HG03139 (cell line): ENCODE data around the gene MTCH2.

Source experiments
- ATAC-seq: cut with Tn5 transposase; IDR thresholded peaks from one replicate; pipeline ENCODE4 v1.9.1; 2021; ENCODE audit not compliant: unreplicated experiment

Gene MTCH2

DNA sequence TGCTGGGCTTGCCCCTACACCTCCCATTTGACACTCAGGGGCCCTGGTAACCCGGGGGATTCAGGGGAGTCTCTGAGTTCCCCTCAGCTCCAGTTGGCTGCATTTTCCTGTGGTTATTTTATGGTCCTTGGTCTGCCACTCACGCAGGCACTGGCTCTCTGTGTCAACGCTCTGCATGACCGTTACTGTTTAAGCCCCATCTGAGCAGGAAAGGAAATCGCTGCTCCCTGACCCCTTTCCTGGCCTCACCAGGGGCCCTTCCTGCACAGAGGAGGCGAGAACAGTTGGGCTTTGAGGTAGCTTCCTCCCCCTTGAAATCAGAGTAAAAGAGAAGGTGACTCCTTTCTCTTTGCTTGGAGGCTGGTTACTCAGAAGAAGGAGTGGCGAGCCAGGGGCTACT is 50.6 kb downstream of the MTCH2 start:
- ATAC-seq, result no peak

DNA sequence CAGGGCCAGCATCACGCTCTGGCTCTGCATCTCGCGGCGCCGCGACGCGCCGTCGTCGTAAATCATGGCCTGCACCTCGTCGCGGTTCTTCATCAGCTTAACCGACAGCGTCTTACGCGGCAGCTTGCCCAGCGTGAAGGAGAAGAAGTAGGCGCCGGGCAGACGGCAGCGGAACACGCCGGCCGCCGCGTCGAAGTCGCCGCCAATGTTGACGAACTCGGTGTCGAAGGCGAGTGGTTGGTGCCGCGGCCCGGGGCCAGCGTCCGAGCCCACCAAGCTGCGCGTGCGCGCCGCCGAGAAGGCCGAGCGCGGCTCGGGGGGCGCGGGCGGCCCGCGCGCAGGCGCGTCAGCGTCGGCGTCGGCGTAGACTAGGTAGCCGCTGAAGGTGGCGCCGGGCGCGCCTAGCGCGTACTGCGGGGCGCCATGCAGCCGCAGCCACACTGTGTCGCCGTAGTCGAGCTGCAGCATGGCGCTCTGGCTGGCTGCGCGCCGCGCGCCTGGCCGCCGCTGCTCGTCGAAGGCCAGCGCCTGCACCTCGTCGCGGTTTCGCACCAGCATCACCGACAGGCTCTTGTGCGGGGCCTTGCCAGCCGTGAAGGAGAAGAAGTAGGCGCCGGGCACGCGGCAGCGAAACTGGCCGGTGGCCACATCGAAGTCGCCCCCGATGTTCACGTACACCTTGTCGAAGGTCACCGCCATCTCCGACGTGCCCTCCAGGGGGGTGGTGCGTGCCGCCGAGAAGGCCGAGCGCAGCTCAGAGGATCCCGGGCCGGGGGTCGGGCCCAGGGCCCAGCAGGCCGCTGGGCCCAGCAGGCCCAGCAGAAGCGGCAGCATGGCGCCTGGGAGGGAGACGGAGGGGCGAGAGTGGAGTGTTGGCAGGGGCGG is 52.1 kb downstream of the MTCH2 start:
- no peak for ATAC-seq

DNA sequence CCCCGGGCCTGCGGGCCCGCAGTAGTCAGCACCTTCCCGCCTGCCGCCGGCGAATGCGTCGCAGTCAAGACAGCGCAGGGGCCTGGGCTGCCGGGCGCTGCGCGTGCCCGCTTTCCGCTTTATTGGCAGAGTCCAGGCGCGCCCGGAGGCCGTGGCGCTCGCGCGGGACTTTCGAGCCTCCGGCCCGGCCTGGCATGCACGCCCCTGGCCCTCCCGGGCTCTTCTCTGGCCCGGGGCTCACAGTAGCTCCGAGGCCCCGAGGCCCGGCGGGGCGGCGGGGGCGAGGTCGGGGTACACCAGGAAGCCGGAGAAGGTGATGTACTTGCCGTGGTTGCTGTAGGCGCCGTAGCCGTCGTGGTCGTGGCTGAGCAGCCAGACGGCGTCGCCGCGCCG is 52.8 kb downstream of the MTCH2 start:
- ATAC-seq, result no peak

DNA sequence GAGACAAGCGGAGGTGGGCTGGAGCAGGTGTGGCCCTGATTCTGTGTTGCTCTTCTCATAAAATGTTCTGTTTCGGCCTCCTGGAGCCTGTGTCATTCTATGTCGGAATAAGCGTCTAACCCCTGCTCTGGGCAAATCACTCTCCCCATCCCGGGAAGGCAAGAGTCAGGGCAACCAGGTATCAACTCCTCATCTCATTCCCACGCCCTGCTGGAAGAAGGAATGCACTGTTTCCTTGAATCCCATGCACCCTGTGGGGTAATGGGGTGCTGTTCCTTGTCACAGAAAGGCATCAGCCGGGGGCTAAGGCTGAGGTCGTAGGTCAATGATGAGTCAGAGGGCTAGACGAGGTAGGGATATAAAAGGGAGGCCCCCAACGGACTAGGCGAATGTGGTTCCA is 53.2 kb downstream of the MTCH2 start:
- ATAC-seq, result no peak

DNA sequence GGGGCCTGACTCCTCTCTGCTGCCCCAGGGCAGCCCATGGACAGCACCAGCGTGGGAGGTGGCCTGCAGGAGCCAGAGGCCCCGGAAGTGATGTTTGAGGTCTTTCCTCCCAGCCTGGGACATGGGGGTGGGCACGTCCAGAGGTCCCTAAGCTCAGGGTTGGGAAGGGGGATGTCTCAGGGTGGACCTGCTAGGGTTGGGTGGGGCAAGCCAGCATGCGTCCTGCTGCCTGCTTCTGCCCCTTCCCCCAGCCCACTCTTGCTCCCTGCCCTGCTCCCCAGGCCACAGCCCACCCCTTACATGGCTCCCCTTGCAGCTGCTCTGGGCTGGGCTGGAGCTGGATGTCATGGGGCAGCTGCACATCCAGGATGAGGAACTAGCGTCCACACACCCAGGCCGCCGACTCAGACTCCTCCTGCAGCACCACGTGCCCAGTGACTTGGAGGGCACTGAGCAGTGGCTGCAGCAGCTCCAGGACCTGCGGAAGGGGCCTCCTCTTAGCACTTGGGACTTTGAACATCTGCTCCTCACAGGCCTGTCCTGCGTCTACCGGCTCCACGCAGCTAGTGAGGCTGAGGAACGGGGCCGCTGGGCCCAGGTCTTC is 54.5 kb downstream of the MTCH2 start:
- ATAC-seq, result no peak

DNA sequence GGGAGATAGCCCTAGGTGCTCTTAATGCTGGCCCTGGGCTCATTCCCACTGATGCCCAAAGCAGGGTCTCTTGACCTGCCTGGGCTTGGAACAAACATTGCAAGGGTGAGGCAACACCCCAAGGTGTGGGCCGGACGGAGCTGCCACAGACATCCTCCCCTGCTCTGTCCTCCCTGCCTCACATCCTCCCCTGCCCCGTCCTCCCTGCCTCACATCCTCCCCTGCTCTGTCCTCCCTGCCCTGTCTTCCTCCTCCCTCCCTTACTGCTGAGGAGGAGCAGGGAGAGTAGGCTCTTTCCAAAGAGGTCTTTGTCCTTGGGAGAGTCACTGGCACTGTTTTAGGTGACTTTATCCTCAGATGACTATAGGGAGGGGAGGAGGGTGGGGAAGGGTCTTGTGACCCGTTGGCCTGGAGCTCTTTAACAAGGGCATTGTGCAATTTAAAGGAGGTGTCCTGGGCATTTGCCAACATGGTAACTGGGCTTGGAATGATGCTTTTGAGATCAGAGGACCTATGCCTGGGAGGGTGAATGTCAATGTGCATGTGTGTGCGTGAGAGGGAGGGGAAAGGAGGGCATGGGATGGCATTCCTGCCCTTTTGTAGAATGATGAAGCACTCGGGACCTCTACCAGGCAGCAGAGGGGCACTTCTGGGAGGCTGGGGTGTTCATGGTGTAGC is 55.2 kb downstream of the MTCH2 start:
- ATAC-seq, result no peak

DNA sequence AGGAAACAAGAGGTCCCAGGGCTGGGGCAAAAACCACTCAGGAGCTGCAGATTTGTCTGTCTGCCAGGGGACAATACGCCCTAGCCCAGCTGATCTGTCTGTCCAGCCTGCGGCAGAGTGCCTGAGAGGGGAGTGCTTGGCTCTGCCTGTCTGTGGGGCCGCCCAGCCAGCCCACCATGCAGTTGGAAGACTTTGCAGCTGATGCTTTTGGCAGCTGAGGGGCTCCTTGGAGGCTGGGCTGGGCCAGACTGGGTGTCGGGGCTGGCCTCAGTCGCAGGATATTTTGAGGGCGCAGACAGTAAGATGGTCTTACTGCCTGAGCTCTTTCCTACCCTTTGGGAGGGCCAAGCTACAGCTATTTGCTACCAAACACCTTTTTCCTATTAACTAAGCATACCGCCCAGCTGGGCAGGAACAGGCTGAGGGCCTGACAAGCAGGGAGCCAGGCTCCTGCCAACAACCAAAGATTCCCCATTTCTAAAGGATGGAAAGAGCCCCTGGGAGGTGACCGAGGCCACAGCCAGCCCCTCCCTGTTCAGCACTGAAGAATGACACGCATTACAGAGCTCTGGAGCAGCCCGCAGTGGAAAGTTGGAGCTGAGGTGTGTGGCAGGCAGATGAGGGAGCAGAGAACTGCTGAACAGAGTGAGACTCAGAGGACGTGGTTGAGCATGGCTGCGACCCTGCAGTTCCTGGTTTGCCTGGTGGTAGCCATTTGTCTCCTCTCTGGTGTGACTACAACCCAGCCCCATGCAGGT is 56.1 kb downstream of the MTCH2 start, which contains the start of gene FAM180B:
TSS of gene FAM180B (plus strand) at position 581 of the 758 bp plus-strand sequence. CDS start at position 672, 91 bp downstream.
- ATAC-seq, result no peak

DNA sequence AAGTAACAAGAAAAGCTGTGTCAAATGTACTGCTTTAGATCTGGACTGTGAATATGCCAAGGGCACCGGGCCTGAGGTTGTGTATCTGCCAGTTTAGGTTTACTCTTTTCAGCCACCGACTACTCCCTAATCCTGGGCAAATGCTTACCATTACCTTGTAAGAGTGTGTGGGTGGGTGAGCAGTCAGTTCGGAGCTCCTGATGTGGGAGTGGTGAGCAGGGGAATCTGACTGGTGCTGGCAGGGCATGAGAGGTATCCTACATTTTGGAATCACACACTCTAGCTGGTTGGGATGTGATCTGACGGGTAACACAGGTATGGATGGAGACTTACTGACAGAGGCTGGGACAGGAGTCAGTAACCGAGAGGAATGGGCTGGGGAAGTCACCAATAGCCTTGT is 58.5 kb downstream of the MTCH2 start:
- no peak for ATAC-seq

DNA sequence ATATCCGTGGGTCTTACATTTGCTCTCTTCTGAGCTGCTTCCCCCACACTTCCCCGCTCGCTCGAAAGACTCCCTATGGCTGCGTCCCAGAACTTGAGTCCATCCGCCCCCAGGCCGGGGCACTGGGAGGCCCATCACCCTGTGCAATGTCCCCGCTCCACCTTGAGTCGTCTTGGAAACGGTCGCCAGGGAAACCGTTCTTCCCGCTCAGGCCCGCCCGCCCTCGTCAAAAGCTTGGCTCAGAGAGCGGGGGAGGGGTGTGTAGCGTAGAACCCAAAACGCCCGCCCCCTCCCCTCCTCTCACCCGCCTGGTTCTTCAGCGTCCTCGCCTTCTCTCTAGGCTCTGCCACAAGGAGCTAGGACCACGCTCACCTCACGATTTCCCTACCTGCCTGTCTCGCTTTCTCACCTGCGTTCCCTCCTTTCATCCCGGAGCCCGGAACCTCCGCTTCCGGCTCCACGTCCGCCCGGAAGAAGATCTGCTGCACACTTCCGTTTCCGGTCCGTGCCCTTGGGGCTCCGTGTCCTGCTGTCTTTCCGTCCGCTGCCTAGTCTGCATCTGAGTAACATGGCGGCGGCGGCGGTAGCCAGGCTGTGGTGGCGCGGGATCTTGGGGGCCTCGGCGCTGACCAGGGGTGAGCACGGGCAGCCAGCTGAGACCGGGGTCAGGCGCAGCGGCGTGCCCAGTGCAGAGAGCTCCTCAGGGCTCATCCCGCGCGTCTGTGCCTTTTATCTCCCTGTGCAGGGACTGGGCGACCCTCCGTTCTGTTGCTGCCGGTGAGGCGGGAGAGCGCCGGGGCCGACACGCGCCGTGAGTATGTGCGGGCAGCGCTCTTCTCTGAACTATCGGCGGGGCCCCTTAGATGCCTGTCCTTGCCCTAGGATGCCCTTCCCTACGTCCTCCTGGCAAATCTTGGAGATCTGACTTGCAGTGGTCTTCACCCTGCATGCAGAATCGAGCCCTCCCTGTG is 63.5 kb downstream of the MTCH2 start, which contains the start of the genes KBTBD4 and NDUFS3:
TSS of gene KBTBD4 (minus strand) at position 447 of the 971 bp plus-strand sequence. CDS start at position 428, 19 bp downstream.
TSS of gene NDUFS3 (plus strand) at position 551 of the 971 bp plus-strand sequence. CDS start at position 569, 18 bp downstream.
- peak; percentile 92 for ATAC-seq

DNA sequence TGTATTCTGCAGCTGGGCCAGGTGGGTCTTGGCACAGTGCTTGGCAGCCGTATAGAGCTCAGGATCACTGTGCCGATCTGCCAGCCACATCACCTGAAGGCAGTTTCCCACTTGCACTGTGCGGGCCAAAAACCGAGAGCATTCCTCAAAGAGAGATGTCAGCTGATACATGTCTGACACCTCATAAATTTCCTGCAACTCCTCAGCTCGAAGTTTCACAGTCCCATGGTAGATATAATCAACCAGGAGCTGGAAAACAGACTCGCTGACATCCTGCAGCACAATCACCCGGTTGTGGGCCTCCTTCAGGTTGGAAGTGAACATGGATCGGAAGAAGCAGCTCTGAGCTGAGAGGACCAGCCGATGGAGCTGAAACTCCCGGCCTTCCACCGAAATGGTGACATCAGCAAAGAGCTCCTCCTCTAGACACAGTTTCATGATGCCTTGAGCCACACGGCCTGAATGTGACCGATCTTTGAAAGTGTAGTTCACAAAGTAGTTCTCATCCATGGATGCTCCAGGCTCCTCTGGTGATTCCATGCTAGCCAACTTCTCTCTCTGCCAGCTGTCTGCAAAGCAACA is 64.8 kb downstream of the MTCH2 start:
- ATAC-seq, result no peak

DNA sequence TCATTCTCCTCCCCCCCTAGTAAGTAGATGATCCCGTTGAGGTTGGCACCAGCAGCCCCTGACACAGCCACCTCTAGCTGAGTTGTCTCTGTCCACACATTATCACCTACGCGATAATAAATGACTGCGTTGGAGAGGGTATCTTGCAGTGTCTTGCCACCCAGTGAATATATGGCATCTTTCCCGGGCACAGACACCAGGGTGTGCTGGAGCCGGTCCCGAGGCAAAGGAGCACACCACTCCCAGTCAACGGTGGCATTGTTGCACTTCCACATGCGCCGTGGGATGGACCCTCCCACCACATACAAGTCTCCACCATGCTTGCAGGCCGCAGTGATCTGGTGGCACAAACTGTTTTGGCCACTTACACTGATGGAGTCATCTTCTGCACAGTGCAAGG is 69.0 kb downstream of the MTCH2 start:
- ATAC-seq, result no peak

DNA sequence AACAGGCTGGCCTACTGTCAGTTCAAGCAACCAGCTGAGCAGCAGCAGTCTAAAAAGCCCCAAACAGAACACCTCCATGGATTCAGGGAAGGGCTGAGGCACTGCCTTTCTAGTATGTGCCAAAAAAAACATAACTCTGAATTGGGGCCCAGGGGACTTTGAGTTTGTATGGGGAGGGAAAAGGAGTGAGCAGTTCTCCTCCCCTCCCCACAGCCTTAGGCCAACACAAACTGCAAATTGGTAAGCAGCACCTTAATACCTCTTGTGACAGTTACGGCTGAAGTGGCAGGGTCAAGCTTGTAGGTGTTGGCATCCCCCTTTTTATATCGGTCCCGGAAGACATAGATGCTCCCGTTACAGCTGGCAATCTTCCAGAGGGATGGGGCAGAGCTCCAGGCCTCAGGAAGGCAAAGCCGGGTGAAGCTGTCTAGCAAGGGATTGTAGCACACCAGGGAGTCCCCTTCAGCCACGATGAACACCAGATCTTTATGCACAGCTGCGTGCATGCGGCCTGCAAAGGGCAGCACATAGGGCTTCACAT is 69.6 kb downstream of the MTCH2 start:
- no peak for ATAC-seq

DNA sequence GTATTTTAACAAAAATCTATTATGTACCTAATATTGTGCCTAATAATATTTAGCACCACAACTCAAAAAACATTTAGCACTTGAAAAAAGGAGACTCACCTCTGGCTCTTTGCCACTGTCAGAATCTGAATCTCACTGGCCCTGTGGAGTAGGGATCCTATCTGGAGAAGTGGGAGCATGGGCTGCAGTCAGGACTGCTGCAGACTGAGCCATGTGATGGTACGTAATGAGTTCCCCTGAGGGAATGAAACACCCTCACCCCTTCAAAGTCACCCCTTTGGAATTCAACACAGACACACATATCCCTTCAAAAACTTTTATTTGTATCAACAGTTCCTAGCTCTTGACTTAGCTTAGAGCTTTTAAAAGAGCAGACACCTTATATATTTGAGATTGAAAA is 70.5 kb downstream of the MTCH2 start:
- ATAC-seq, result no peak

DNA sequence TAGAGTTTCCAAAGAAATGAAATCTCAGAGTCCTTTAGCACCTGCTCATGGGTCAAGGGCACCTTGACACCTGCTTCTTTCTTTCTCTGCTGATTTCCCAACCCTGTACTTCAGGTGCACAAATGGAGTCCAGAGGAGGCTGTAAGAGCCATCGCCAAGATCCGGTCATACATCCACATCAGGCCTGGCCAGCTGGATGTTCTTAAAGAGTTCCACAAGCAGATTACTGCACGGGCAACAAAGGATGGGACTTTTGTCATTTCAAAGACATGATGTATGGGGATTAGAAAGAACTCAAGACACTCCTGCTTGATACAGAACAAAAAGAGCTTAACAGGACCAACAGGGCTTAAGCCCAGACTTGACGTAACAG is 71.0 kb downstream of the MTCH2 start:
- ATAC-seq, result no peak

DNA sequence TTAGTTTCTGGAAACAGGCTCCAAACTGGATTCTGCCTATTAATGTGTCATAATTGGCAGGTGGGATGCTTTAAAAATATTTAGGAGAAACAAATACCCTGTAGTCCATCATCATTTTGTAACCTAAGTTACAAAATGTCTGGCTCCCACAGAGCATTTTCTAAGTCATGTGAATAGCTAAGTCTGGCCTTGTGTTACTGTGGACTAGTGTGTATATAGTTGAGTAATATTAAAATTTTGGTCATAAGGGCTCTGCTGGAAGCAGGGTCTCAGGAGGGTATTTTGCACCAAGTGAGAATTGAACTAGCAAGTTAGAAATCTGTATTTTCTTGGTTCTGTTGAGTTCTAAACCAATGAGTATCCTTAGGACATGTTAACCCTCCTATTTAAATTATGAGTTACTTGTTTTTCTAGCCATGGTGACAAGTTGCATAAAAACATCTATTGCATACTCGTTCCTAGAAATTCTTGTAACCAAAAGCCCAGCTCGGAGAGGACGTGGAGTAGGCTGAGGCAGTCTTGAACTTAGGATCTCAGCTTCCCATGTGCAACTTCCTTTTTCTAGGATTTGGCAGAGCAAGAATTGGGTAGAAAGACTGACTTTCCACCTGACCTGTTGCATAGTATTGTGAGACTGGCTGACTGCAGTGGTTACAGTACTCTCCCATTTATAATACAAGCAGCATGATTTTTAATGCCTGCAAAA is 71.6 kb downstream of the MTCH2 start:
- no peak for ATAC-seq

DNA sequence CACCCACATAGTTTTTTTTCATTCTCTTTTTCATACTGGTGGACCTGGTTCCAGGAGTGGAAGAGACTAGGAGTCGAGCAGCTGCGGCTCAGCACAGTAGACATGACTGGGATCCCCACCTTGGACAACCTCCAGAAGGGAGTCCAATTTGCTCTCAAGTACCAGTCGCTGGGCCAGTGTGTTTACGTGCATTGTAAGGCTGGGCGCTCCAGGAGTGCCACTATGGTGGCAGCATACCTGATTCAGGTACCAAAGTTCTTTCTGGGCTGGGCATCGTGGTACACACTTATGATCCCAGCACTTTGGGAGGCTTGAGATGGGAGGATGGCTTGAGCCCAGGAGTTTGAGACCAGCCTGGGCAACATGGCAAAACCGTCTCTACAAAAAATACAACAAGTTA is 72.7 kb downstream of the MTCH2 start:
- ATAC-seq, result no peak
